GM12878 (cell line): ENCODE measurements around the gene SEPHS2. TPM values are rescaled to one million over a fixed set of nuclear protein-coding genes. Genes with fewer than 3 reads are reported as not detected.
A peak's percentile ranks its signal among the peaks of the same experiment; 100 is the strongest.

ENCODE experiments used
- ATAC-seq: fragments of 200-7000 bp; cut with Tn5 transposase; 3 replicates; pipeline ENCODE4 v1.9.1; 2020; ENCODE audit warnings: mild to moderate bottlenecking, moderate library complexity
- BruUV-seq: library from RNA; stranded (reverse); fragments of 400-500 nt; replicated peaks from 2 replicates; lab custom pipeline; 2021; lab: Mats Ljungman, UMichigan
- CTCF ChIA-PET: fragments of 300-600 bp; sonication (Branson Sonifier 250); formaldehyde crosslinking; extraction: SDS; loops from one replicate; lab custom pipeline; 2021; ENCODE audit warnings: inconsistent platforms; lab: Yijun Ruan, JAX
- POLR2A ChIA-PET: fragments of 350-600 bp; formaldehyde crosslinking; extraction: SDS; loops from one replicate; lab custom pipeline; 2021; ENCODE audit warnings: inconsistent platforms; lab: Charles Lee
- RAD21 ChIA-PET: fragments of 300-600 bp; sonication (Branson Sonifier 250); formaldehyde crosslinking; loops from one replicate; lab custom pipeline; 2023; ENCODE audit warnings: antibody characterized with exemption; ENCODE audit not compliant: unreplicated experiment; lab: Charles Lee
- SMC1A ChIA-PET: fragments of 300-600 bp; sonication (Branson Sonifier 250); formaldehyde crosslinking; loops from one replicate; lab custom pipeline; 2023; ENCODE audit not compliant: unreplicated experiment, uncharacterized antibody; lab: Charles Lee
- DNase-seq: peaks from one replicate; pipeline ENCODE4 v3.0.0-alpha.2; 2011; ENCODE audit warnings: low read depth, low spot score
- FAIRE-seq: peaks from 3 replicates; lab custom pipeline; 2011; peaks lifted over from hg19 to GRCh38; lab: Jason Lieb, UNC
- H2AFZ ChIP-seq: 2 replicates; pipeline ENCODE4 v1.6.0; 2011; ENCODE audit warnings: low read depth, low read length, control low read depth; ENCODE audit not compliant: control insufficient read depth
- H3K27ac ChIP-seq: 2 replicates; pipeline ENCODE4 v1.5.1; 2011; ENCODE audit warnings: control low read depth; ENCODE audit not compliant: control insufficient read depth, insufficient read depth
- H3K27me3 ChIP-seq, 2 experiments: replicated peaks in 1 of 2; 2 replicates each; pipeline versions ENCODE4 v1.6.0 to v1.6.1; 2011; ENCODE audit warnings: low read length in 1 of 2; ENCODE audit not compliant: control insufficient read depth in 2 of 2, insufficient read depth in 2 of 2
- H3K36me3 ChIP-seq, 2 experiments: 2 replicates each; pipeline ENCODE4 v1.5.1; 2011; ENCODE audit warnings: low read length in 1 of 2; ENCODE audit not compliant: control insufficient read depth in 2 of 2, insufficient read depth in 2 of 2
- H3K4me1 ChIP-seq: 2 replicates; pipeline ENCODE4 v1.6.1; 2011; ENCODE audit warnings: mild to moderate bottlenecking, low read length, moderate library complexity, mixed read lengths; ENCODE audit not compliant: control insufficient read depth, insufficient read depth
- H3K4me2 ChIP-seq: 2 replicates; pipeline ENCODE4 v1.6.0; 2011; ENCODE audit warnings: control low read depth; ENCODE audit not compliant: control insufficient read depth, insufficient read depth
- H3K4me3 ChIP-seq: fragments of 200-600 bp; sonication (generic); 2 replicates; pipeline ENCODE4 v1.5.1; 2016
- H3K79me2 ChIP-seq: 2 replicates; pipeline ENCODE4 v1.6.0; 2011; ENCODE audit warnings: low read length; ENCODE audit not compliant: control insufficient read depth, insufficient read depth
- H3K9ac ChIP-seq: 2 replicates; pipeline ENCODE4 v1.8.0; 2011; ENCODE audit warnings: low read length, control low read depth, mixed read lengths; ENCODE audit not compliant: control insufficient read depth, insufficient read depth
- H3K9me3 ChIP-seq: replicated peaks from 3 replicates; pipeline ENCODE4 v1.5.1; 2011; ENCODE audit warnings: mild to moderate bottlenecking, low read length; ENCODE audit not compliant: control insufficient read depth, insufficient read depth
- H4K20me1 ChIP-seq: 2 replicates; pipeline ENCODE4 v1.6.0; 2011; ENCODE audit not compliant: control insufficient read depth, insufficient read depth
- BHLHE40 ChIP-seq, 2 experiments: fragments of 450-650 bp in 1 of 2; IDR thresholded peaks; 2 replicates each; pipeline ENCODE4 v1.6.1; 2011 to 2017; ENCODE audit warnings: low read depth in 2 of 2, borderline replicate concordance in 1 of 2, improper control_type of control experiment in 1 of 2, low read length in 1 of 2, mild to moderate bottlenecking in 1 of 2
- ETV6 ChIP-seq, 2 experiments: fragments of 450-650 bp in 1 of 2; IDR thresholded peaks in 1 of 2; conservative IDR thresholded peaks in 1 of 2; 2 replicates each; pipeline ENCODE4 v1.6.1; 2014; ENCODE audit warnings: antibody characterized with exemption in 1 of 2, borderline replicate concordance in 1 of 2, low read depth in 1 of 2, mild to moderate bottlenecking in 1 of 2, moderate library complexity in 1 of 2
- MYC ChIP-seq: IDR thresholded peaks from 2 replicates; pipeline ENCODE4 v1.6.1; 2011; ENCODE audit warnings: mild to moderate bottlenecking, low read length, moderate library complexity, inconsistent platforms; ENCODE audit not compliant: insufficient read depth, insufficient replicate concordance, insufficient read length, severe bottlenecking
- NFYA ChIP-seq: IDR thresholded peaks from 2 replicates; pipeline ENCODE4 v1.6.1; 2011; ENCODE audit warnings: low read depth, mild to moderate bottlenecking, low read length, improper control_type of control experiment, borderline replicate concordance
- RAD51 ChIP-seq: fragments of 450-650 bp; IDR thresholded peaks from 2 replicates; pipeline ENCODE4 v1.6.1; 2016; ENCODE audit warnings: moderate library complexity, mild to moderate bottlenecking, inconsistent platforms
- SUPT20H ChIP-seq: IDR thresholded peaks from 2 replicates; pipeline ENCODE4 v1.6.1; 2011; ENCODE audit warnings: low read depth, mild to moderate bottlenecking, low read length, moderate library complexity, borderline replicate concordance; ENCODE audit not compliant: control insufficient read depth
- ZNF24 ChIP-seq: fragments of 450-650 bp; IDR thresholded peaks from 2 replicates; pipeline ENCODE4 v1.6.1; 2017; ENCODE audit warnings: antibody characterized with exemption, mild to moderate bottlenecking
- ZZZ3 ChIP-seq: IDR thresholded peaks from 2 replicates; pipeline ENCODE4 v1.6.1; 2011; ENCODE audit warnings: low read depth; ENCODE audit not compliant: control insufficient read depth, insufficient read length
- WGBS: methylation state at CpG from one replicate; pipeline ENCODE4 v1.1.6; 2016; ENCODE audit warnings: low lambda C conversion rate; ENCODE audit not compliant: insufficient replicate concordance, insufficient coverage; ENCODE audit errors: missing lambda C conversion rate; 5-methylcytosine and 5-hydroxymethylcytosine counted together
- in situ Hi-C: fragments of 300-500 bp; cut with MboI; formaldehyde crosslinking; loops from 9 replicates; pipeline ENCODE4 v1.14.3; 2018; ENCODE audit warnings: mixed read lengths
- intact Hi-C: fragments of 100-400 bp; cut with micrococcal nuclease; formaldehyde crosslinking; loops from one replicate; pipeline ENCODE4 v1.14.2; 2022; ENCODE audit not compliant: unreplicated experiment
- polyA plus RNA-seq, 11 experiments: library from polyadenylated mRNA; depleted of rRNA in 4 of 11; unstranded in 6 of 11; stranded (reverse) in 5 of 11; fragments of >200 nt; fragmentation: Nextera tagmentation in 4 of 11; fragmentation: Illumina TruSeq in 1 of 11; extraction: Ambion mirVana in 4 of 11; extraction: Trizol in 1 of 11; gene quantifications; 1 replicate in 1 of 11; 2 replicates in 10 of 11; pipeline versions ENCODE4 v1.2.1 to v1.2.3, GENCODE V29; 2011 to 2016; ENCODE audit warnings: inconsistent platforms in 2 of 11, missing spikeins in 2 of 11, low read depth in 1 of 11
- total RNA-seq, 4 experiments: library from RNA; depleted of rRNA in 3 of 4; stranded (reverse); fragments of >200 nt in 3 of 4; fragmentation: Illumina TruSeq in 1 of 4; extraction: Trizol in 1 of 4; gene quantifications; 2 replicates each; pipeline versions ENCODE4 v1.2.1 to v1.2.3, GENCODE V29; 2013 to 2021
- TF ChIP-seq, protein P1 (sequence below), 3 experiments: IDR thresholded peaks in 2 of 3; conservative IDR thresholded peaks in 1 of 3; 2 replicates each; pipeline ENCODE4 v1.5.1; 2011; ENCODE audit warnings: low read depth in 3 of 3, low read length in 3 of 3, mild to moderate bottlenecking in 3 of 3, control low read depth in 2 of 3, moderate library complexity in 2 of 3, inconsistent platforms in 1 of 3, mixed read lengths in 1 of 3; ENCODE audit not compliant: control insufficient read depth in 2 of 3, insufficient read depth in 1 of 3; ENCODE audit errors: extremely low read depth in 1 of 3
- TF ChIP-seq, protein P2 (sequence below): fragments of 450-650 bp; IDR thresholded peaks from 2 replicates; pipeline ENCODE4 v1.6.1; 2014; ENCODE audit warnings: mild to moderate bottlenecking
- TF ChIP-seq, protein P3 (sequence below): IDR thresholded peaks from 2 replicates; pipeline ENCODE4 v1.6.1; 2011; ENCODE audit warnings: borderline replicate concordance, low read depth, mild to moderate bottlenecking, moderate library complexity, low read length; ENCODE audit not compliant: insufficient read depth, poor library complexity, severe bottlenecking

SEPHS2 gene
- total and polyA plus RNA-seq, 10 of the 15 experiments (the other 5 are each of a cell fraction or from before 2014, with no cell fraction given), result 21.6 to 99.8 (median 72.9) TPM

DNA sequence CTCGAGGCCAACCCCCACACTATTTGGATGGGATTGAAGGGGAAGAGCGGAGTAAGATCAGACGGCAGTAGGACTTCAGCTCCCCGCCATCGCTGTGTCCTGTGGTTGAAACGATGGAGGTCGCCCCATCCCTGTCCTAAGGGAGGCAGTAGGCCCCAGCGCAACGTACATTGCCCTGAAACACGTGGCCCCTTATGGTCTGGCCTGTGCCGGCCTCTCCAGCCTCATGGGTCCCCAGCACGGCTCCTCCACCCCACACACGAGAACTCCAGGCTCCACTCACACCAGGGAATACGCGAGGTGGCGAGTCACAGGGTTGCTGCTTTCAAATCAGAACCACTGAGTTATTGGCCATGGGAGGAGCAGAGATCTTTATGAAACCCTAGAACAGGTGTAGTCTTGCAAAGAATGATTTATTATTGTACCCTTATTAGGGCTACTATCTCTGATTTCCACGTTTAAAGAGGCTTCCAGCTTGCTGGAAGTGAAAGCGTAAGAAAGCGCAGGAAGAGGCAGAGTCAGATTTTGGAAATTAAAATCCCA, 15.2 kb downstream of the SEPHS2 start (continued):
- TF ChIP-seq, protein P1, sequence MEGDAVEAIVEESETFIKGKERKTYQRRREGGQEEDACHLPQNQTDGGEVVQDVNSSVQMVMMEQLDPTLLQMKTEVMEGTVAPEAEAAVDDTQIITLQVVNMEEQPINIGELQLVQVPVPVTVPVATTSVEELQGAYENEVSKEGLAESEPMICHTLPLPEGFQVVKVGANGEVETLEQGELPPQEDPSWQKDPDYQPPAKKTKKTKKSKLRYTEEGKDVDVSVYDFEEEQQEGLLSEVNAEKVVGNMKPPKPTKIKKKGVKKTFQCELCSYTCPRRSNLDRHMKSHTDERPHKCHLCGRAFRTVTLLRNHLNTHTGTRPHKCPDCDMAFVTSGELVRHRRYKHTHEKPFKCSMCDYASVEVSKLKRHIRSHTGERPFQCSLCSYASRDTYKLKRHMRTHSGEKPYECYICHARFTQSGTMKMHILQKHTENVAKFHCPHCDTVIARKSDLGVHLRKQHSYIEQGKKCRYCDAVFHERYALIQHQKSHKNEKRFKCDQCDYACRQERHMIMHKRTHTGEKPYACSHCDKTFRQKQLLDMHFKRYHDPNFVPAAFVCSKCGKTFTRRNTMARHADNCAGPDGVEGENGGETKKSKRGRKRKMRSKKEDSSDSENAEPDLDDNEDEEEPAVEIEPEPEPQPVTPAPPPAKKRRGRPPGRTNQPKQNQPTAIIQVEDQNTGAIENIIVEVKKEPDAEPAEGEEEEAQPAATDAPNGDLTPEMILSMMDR (IDR thresholded peaks at IDR 0.05 in 2 of 3, conservative IDR thresholded peaks at IDR 0.05 in 1 of 3; ENCODE audit: control insufficient read depth in 2 of 3, extremely low read depth in 1 of 3, insufficient read depth in 1 of 3, low read depth in 3 of 3, low read length in 3 of 3), result peak in 1 of 3 experiments; percentile 22; a peak in 1 of 6 replicates
- no peak for TF ChIP-seq ETV6 (conservative IDR thresholded peaks at IDR 0.05 in 1 of 2, IDR thresholded peaks at IDR 0.05 in 1 of 2; ENCODE audit: borderline replicate concordance in 1 of 2, low read depth in 1 of 2)

DNA sequence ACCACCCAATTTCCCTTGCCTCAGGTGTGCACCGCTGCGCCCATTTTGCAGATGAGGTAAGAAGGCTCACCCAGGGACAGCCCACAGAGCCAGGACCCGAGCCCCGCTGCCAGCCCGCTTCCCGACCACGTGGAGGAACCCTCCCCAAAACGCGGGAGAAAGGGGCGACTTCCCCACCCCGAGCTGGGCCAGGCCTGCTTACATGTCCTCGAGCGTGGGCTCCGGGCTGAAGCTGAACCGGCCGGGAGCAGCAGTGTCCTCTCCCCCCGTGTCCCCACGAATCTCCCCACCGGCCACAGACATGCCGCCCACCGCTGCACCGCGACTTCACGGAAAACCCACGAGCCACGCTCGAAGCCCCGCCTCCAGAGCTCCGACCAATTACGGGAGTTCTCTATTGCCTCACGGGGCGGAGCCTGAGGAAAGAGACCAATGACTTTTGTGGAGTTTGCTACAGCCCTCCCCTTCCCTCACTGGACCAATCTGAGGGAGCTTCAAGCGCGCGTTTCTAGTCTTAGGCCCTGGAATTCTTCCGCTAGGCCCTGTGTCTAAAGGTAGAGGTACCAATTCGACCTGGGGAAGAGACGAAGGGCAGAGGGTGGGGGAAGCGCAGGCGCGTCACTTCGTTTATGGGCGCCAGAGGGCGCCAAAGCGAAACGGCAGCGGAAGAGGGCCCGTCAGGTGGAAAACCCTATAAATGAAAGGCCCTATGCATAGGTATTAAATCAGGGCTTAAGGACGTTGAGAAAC, 15.8 kb downstream of the SEPHS2 start, which contains the start of gene DCTPP1:
Gene DCTPP1, minus strand, starts transcription at position 353 of the 750 bp plus-strand sequence. Its CDS starts 50 bp downstream, at position 303.
- ATAC-seq (peak; percentile 98), DNase-seq (peak; percentile 99)
- TF ChIP-seq BHLHE40 (IDR thresholded peaks at IDR 0.05; ENCODE audit: borderline replicate concordance in 1 of 2, low read depth in 2 of 2, low read length in 1 of 2) (peak; percentile 6 to 53; a peak in 2 of 4 replicates), RAD51 (0 out of 2 replicates have a peak, but pooled peaks have one; percentile 8), SUPT20H (no peak), MYC (no peak), ZZZ3 (no peak), NFYA (no peak), ZNF24 (no peak)
- TF ChIP-seq, protein P2, sequence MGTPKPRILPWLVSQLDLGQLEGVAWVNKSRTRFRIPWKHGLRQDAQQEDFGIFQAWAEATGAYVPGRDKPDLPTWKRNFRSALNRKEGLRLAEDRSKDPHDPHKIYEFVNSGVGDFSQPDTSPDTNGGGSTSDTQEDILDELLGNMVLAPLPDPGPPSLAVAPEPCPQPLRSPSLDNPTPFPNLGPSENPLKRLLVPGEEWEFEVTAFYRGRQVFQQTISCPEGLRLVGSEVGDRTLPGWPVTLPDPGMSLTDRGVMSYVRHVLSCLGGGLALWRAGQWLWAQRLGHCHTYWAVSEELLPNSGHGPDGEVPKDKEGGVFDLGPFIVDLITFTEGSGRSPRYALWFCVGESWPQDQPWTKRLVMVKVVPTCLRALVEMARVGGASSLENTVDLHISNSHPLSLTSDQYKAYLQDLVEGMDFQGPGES, result peak; percentile 38; the same call in 1 of the 2 replicates
- TF ChIP-seq, protein P3, sequence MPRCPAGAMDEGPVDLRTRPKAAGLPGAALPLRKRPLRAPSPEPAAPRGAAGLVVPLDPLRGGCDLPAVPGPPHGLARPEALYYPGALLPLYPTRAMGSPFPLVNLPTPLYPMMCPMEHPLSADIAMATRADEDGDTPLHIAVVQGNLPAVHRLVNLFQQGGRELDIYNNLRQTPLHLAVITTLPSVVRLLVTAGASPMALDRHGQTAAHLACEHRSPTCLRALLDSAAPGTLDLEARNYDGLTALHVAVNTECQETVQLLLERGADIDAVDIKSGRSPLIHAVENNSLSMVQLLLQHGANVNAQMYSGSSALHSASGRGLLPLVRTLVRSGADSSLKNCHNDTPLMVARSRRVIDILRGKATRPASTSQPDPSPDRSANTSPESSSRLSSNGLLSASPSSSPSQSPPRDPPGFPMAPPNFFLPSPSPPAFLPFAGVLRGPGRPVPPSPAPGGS, result no peak

More for the DNA sequence above, 15.8 kb downstream of the SEPHS2 start, which contains the start of gene DCTPP1:
- Histone ChIP-seq H2AFZ (peak within 1 kb of the TSS; percentile 95), H3K9ac (peak within 1 kb of the TSS; percentile 90), H3K4me1 (peaks cover 13% of the 10 kb centered on the region), H3K27me3 (no peaks in the 10 kb centered on the region), H3K27ac (peak within 1 kb of the TSS; percentile 81), H4K20me1 (no peaks in the 10 kb centered on the region), H3K4me3 (peak within 1 kb of the TSS; percentile 93), H3K4me2 (peak within 1 kb of the TSS; percentile 96), H3K9me3 (no peaks in the 10 kb centered on the region), H3K36me3 (peaks cover 0 to under 1% of the 10 kb centered on the region in 2 experiments; a peak in 2 of 4 replicates), H3K79me2 (peaks cover 21% of the 10 kb centered on the region)
- BruUV-seq, result no TSS peak
- peak; percentile 96 for FAIRE-seq
- WGBS, result under 1% methylated on average over 49 of the region's 49 CpGs
- ChIA-PET SMC1A (interaction anchor here (0.6 to 6.1 kb wide), 47 partner anchors 8 to 338 kb away, joined by 3 to 64 read pairs (median 5); partner anchors contain the start of genes ITGAL, TBX6, ZNF48 and ZNF689), CTCF (interaction anchor here (0.6 to 5.0 kb wide), 62 partner anchors 10 to 340 kb away, joined by 3 to 89 read pairs (median 6); partner anchors contain the start of genes FBRS, ITGAL, SEPHS2 and TBC1D10B), RAD21 (interaction anchor here (0.6 to 3.9 kb wide), 56 partner anchors 10 to 612 kb away, joined by 3 to 129 read pairs (median 4); partner anchors contain the start of genes ALDOA, CORO1A, ITGAL and PRR14), POLR2A (interaction anchor here (0.6 to 2.0 kb wide), 37 partner anchors 9 to 338 kb away, joined by 3 to 23 read pairs (median 4); partner anchors contain the start of genes FBRS, ITGAL, TBC1D10B and TBX6)
- intact Hi-C loops (loop anchor here (1.0 to 2.0 kb wide), 6 partner anchors 29 to 199 kb away; partner anchors contain the start of genes ZNF747 and ZNF768), in situ Hi-C loops (no loop called here)
